Measurements from ENCODE around the gene LBHD2. TPM values are rescaled to one million over a fixed set of nuclear protein-coding genes. Genes with fewer than 3 reads are reported as not detected.

Gene LBHD2
- total RNA-seq, 1 donor from 2014 or later = not detected

DNA sequence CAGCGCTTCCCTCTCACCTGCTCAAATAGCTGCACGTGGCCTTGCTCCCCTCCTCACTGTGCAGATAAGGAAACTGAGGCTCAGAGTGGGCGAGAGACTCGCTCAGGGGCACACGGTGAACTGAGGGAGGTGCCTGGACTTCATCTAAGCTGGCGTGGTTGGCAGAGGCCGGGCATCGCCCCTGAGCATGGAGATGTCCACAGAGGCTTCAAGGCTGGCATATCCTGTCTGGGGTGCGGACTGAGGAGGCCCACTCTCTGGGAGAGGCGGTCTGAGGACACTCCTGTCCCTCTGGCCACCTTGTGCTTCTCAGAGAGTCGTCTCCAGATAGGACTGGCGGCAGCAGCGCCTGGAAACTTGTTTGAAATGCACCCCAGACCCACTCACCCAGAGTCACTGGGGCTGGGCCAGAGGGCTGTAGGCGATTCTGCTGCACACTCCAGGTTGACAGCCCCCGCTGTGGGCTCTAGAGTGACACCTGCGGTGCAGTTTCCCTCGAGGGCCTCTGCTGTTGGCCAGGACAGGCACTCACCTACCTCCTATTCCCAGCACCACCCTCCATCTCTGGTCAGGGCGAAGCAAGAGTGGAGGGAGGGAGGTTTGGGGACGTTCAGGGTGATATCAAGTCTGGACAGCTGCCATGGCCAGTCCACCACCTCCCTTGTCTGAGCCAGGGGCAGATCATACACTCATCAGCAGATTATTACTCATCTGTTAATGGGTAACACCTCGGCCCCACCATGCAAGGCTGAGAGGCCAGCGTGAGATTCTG lies 11.2 kb upstream of the LBHD2 start:
- Mint-ChIP-seq H3K27ac (no peak overlapping the region), H3K9me3 (no peaks in the 10 kb centered on the region), H3K4me1 (peaks cover 4% of the 10 kb centered on the region), H3K36me3 (no peaks in the 10 kb centered on the region), H3K4me3 (no peak overlapping the region), H3K27me3 (ENCODE audit: insufficient read depth, low read depth) (no peaks in the 10 kb centered on the region)
- Histone ChIP-seq H3K4me3 (no peak overlapping the region), H4K20me1 (ENCODE audit: low read depth) (no peaks in the 10 kb centered on the region), H3K36me3 (no peaks in the 10 kb centered on the region), H3K9me3 (ENCODE audit: low read depth) (no peaks in the 10 kb centered on the region), H3K9ac (no peak overlapping the region), H3K4me1 (peaks cover 16% of the 10 kb centered on the region), H3K27ac (no peak overlapping the region), H3K79me2 (ENCODE audit: low read depth) (no peaks in the 10 kb centered on the region), H3F3A (ENCODE audit: low read depth) (peaks cover 13% of the 10 kb centered on the region), H3K4me2 (no peak overlapping the region), H3K27me3 (peaks cover 21% of the 10 kb centered on the region), H2AFZ (replicated peaks) (no peak overlapping the region)
- no peak for TF ChIP-seq EZH2 (IDR thresholded peaks at IDR 0.05)
- TF ChIP-seq, protein P1, sequence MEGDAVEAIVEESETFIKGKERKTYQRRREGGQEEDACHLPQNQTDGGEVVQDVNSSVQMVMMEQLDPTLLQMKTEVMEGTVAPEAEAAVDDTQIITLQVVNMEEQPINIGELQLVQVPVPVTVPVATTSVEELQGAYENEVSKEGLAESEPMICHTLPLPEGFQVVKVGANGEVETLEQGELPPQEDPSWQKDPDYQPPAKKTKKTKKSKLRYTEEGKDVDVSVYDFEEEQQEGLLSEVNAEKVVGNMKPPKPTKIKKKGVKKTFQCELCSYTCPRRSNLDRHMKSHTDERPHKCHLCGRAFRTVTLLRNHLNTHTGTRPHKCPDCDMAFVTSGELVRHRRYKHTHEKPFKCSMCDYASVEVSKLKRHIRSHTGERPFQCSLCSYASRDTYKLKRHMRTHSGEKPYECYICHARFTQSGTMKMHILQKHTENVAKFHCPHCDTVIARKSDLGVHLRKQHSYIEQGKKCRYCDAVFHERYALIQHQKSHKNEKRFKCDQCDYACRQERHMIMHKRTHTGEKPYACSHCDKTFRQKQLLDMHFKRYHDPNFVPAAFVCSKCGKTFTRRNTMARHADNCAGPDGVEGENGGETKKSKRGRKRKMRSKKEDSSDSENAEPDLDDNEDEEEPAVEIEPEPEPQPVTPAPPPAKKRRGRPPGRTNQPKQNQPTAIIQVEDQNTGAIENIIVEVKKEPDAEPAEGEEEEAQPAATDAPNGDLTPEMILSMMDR (IDR thresholded peaks at IDR 0.05) = no peak
- no peak for TF ChIP-seq EZH2phosphoT487 (IDR thresholded peaks at IDR 0.05)
- DNase-seq (ENCODE audit: low spot score) = no peak

DNA sequence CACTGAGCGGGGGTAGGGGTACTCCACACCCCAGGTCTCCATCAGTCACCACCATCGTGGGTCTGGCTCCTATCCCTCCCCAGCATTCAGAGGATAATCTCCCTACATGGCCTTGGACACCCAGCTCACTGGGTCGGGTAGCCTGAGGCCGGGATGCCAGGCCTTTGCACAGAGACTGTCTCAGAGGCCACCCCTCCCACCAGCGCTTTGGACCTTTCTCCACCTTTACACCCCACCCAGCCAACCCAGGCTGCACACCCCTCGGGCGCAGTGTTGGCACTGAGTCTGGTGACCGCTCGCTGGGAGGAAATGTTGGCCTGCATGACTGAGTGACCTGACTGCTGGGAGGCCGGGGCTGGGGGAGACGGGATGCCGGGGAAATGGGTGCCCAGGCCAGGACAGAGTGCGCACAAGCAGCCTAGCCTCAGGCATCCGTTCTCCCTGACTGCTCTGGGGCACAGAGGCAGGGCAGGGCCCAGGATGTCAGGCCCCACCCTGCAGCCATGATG lies 10.6 kb upstream of the LBHD2 start:
- Mint-ChIP-seq H3K27ac (no peak overlapping the region), H3K36me3 (no peaks in the 10 kb centered on the region), H3K4me1 (peaks cover 4% of the 10 kb centered on the region), H3K9me3 (no peaks in the 10 kb centered on the region), H3K27me3 (ENCODE audit: insufficient read depth, low read depth) (no peaks in the 10 kb centered on the region), H3K4me3 (no peak overlapping the region)
- no peak overlapping the region for H3K9ac ChIP-seq
- no peak overlapping the region for H3K27ac ChIP-seq
- peaks cover 16% of the 10 kb centered on the region for H3K4me1 ChIP-seq
- DNase-seq (ENCODE audit: low spot score) = no peak
- no peak overlapping the region for H3K4me2 ChIP-seq
- no peaks in the 10 kb centered on the region for H4K20me1 ChIP-seq (ENCODE audit: low read depth)
- H3K27me3 ChIP-seq = peaks cover 26% of the 10 kb centered on the region
- no peak overlapping the region for H3K4me3 ChIP-seq
- H3K79me2 ChIP-seq (ENCODE audit: low read depth) = no peaks in the 10 kb centered on the region
- no peaks in the 10 kb centered on the region for H3K36me3 ChIP-seq
- no peak overlapping the region for H2AFZ ChIP-seq (replicated peaks)
- H3F3A ChIP-seq (ENCODE audit: low read depth) = peaks cover 13% of the 10 kb centered on the region
- TF ChIP-seq, protein P1 (IDR thresholded peaks at IDR 0.05) = no peak
- no peak for TF ChIP-seq EZH2 (IDR thresholded peaks at IDR 0.05)
- TF ChIP-seq EZH2phosphoT487 (IDR thresholded peaks at IDR 0.05) = no peak
- H3K9me3 ChIP-seq (ENCODE audit: low read depth) = no peaks in the 10 kb centered on the region

DNA sequence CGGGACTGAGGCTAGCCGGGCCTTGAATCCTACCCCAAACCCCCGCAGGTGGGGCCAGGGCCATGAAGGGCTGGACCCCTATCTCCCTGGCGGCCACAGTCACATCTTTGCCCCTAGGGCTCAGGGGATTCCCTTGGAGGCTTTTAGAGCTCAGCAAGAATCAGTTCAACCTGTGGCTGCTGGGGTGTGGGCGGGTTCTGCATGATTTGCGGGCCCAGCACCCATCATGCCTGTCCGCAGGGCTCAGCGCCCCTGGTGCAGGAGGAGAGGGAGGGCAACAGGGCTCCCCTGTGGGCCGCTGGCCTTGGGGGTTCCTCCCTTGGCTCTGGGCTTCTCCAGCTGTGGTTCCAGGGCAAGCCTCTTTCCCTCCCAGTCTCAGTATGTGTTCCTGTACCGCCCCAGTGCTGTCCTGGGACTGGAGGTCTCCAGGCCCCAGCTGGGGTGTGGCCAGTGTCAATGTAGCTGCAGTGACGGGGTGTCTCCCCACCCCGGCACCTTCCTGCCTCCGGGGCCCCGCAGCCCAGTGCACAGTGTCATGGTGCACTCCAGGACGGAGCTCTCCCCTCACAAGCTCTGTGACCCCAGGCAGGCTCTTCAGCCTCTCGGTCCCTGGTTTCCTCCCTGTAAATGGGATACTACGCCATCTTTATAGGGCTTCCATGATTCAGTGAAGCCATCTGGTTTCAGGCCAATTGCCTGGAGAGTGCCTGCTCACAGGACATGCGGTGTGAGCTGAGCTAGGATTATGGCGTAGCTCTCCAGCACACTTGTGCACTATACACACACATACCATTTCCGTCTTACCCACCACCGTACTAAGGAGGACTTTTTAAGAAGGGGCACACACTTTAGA lies 9.9 kb upstream of the LBHD2 start:
- no peak overlapping the region for H3K9ac ChIP-seq
- no peaks in the 10 kb centered on the region for H3K9me3 ChIP-seq (ENCODE audit: low read depth)
- TF ChIP-seq, protein P1 (IDR thresholded peaks at IDR 0.05) = no peak
- no peak for TF ChIP-seq EZH2phosphoT487 (IDR thresholded peaks at IDR 0.05)
- no peaks in the 10 kb centered on the region for H3K27me3 Mint-ChIP-seq (ENCODE audit: insufficient read depth, low read depth)
- no peaks in the 10 kb centered on the region for H4K20me1 ChIP-seq (ENCODE audit: low read depth)
- H3K4me2 ChIP-seq = no peak overlapping the region
- no peak overlapping the region for H3K27ac ChIP-seq
- no peaks in the 10 kb centered on the region for H3K79me2 ChIP-seq (ENCODE audit: low read depth)
- H3K36me3 ChIP-seq = no peaks in the 10 kb centered on the region
- H3K27me3 ChIP-seq = peaks cover 29% of the 10 kb centered on the region
- H3K36me3 Mint-ChIP-seq = no peaks in the 10 kb centered on the region
- peak overlapping the region; percentile 4 for H3K4me3 Mint-ChIP-seq
- no peak for DNase-seq (ENCODE audit: low spot score)
- H3K4me1 ChIP-seq = peaks cover 16% of the 10 kb centered on the region
- H3K4me1 Mint-ChIP-seq = peaks cover 4% of the 10 kb centered on the region
- H3F3A ChIP-seq (ENCODE audit: low read depth) = peaks cover 13% of the 10 kb centered on the region
- H3K9me3 Mint-ChIP-seq = no peaks in the 10 kb centered on the region
- H3K27ac Mint-ChIP-seq = no peak overlapping the region
- no peak overlapping the region for H3K4me3 ChIP-seq
- H2AFZ ChIP-seq (replicated peaks) = no peak overlapping the region

All from neural progenitor cell (in vitro differentiated cells).